IMR-90 (cell line): ENCODE data around the gene SCLY. TPM values are rescaled to one million over a fixed set of nuclear protein-coding genes. Genes with fewer than 3 reads are reported as not detected.

Experiments
- ATAC-seq: fragments of 200-7000 bp; cut with Tn5 transposase; 2 replicates; pipeline ENCODE4 v1.9.1; 2020; ENCODE audit warnings: low read depth, mild to moderate bottlenecking, moderate library complexity
- BruUV-seq: library from RNA; stranded (reverse); fragments of 400-500 nt; replicated peaks from 2 replicates; lab custom pipeline; 2021; lab: Mats Ljungman, UMichigan
- CTCF ChIA-PET: fragments of 300-600 bp; formaldehyde crosslinking; extraction: SDS; loops from one replicate; lab custom pipeline; 2021; ENCODE audit warnings: antibody characterized with exemption; lab: Yijun Ruan, JAX
- POLR2A ChIA-PET: fragments of 300-600 bp; sonication (Branson Sonifier 250); formaldehyde crosslinking; loops from one replicate; lab custom pipeline; 2022; ENCODE audit warnings: antibody characterized with exemption; ENCODE audit not compliant: unreplicated experiment; lab: Charles Lee
- DNase-seq: peaks from one replicate; pipeline ENCODE4 v3.0.0; 2013
- H2AFZ ChIP-seq: replicated peaks from 2 replicates; pipeline ENCODE3; 2013; ENCODE audit warnings: low read length, mild to moderate bottlenecking; ENCODE audit not compliant: poor library complexity
- H2AK5ac ChIP-seq: 2 replicates; pipeline ENCODE4 v1.6.1; 2013; ENCODE audit warnings: low read depth, low read length, inconsistent platforms
- H2AK9ac ChIP-seq: replicated peaks from 2 replicates; pipeline ENCODE3; 2013; ENCODE audit warnings: mild to moderate bottlenecking, low read depth, low read length, moderate library complexity; ENCODE audit not compliant: poor library complexity
- H2BK120ac ChIP-seq: 2 replicates; pipeline ENCODE4 v1.6.1; 2013; ENCODE audit warnings: low read depth, low read length, inconsistent platforms
- H2BK15ac ChIP-seq: 3 replicates; pipeline ENCODE4 v1.6.1; 2013; ENCODE audit warnings: low read depth, low read length, inconsistent platforms
- H2BK20ac ChIP-seq: 2 replicates; pipeline ENCODE4 v1.6.1; 2013; ENCODE audit warnings: low read depth, mild to moderate bottlenecking, inconsistent platforms, low read length, moderate library complexity
- H2BK5ac ChIP-seq: 2 replicates; pipeline ENCODE4 v1.6.1; 2013; ENCODE audit warnings: mild to moderate bottlenecking, low read depth, low read length, inconsistent platforms; ENCODE audit not compliant: poor library complexity, severe bottlenecking
- H3K14ac ChIP-seq: replicated peaks from 2 replicates; pipeline ENCODE4 v1.6.1; 2013; ENCODE audit warnings: low read depth, low read length, inconsistent platforms
- H3K18ac ChIP-seq: 2 replicates; pipeline ENCODE4 v1.6.1; 2013; ENCODE audit warnings: low read depth, low read length, control low read depth
- H3K23ac ChIP-seq: 2 replicates; pipeline ENCODE4 v1.6.1; 2013; ENCODE audit warnings: low read depth, low read length, inconsistent platforms
- H3K27ac ChIP-seq: 2 replicates; pipeline ENCODE4 v1.5.1; 2013; ENCODE audit warnings: mild to moderate bottlenecking, control low read depth, low read length; ENCODE audit not compliant: insufficient read depth
- H3K27me3 ChIP-seq: 2 replicates; pipeline ENCODE4 v1.6.1; 2013; ENCODE audit warnings: low read length; ENCODE audit not compliant: control insufficient read depth, insufficient read depth
- H3K36me3 ChIP-seq: 2 replicates; pipeline ENCODE4 v1.6.1; 2013; ENCODE audit warnings: low read length, mixed read lengths; ENCODE audit not compliant: control insufficient read depth, insufficient read depth
- H3K4ac ChIP-seq: 2 replicates; pipeline ENCODE4 v1.6.1; 2013; ENCODE audit warnings: low read depth, low read length, inconsistent platforms
- H3K4me1 ChIP-seq: 2 replicates; pipeline ENCODE4 v1.6.1; 2013; ENCODE audit warnings: low read length, mixed read lengths; ENCODE audit not compliant: control insufficient read depth, insufficient read depth
- H3K4me2 ChIP-seq: 2 replicates; pipeline ENCODE4 v1.6.1; 2013; ENCODE audit warnings: low read depth, mild to moderate bottlenecking, control low read depth, low read length, moderate library complexity
- H3K4me3 ChIP-seq: 2 replicates; pipeline ENCODE4 v1.5.1; 2013; ENCODE audit warnings: low read depth, mild to moderate bottlenecking, control low read depth, low read length, moderate library complexity; ENCODE audit not compliant: insufficient read depth
- H3K56ac ChIP-seq: 2 replicates; pipeline ENCODE4 v1.6.1; 2013; ENCODE audit warnings: low read length, inconsistent platforms; ENCODE audit not compliant: insufficient read depth; ENCODE audit errors: extremely low read depth
- H3K79me1 ChIP-seq, 2 experiments: 2 replicates each; pipeline ENCODE4 v1.6.1; 2013; ENCODE audit warnings: low read length in 2 of 2, inconsistent platforms in 1 of 2, low read depth in 1 of 2
- H3K9ac ChIP-seq: 2 replicates; pipeline ENCODE4 v1.6.1; 2013; ENCODE audit warnings: low read depth, low read length, control low read depth
- H3K9me1 ChIP-seq: 2 replicates; pipeline ENCODE4 v1.6.1; 2013; ENCODE audit warnings: low read length, inconsistent platforms; ENCODE audit not compliant: insufficient read depth
- H3K9me3 ChIP-seq: 2 replicates; pipeline ENCODE4 v1.6.1; 2013; ENCODE audit warnings: low read length; ENCODE audit not compliant: control insufficient read depth, insufficient read depth
- H4K20me1 ChIP-seq: 2 replicates; pipeline ENCODE4 v1.6.1; 2013; ENCODE audit warnings: low read length, inconsistent platforms; ENCODE audit not compliant: insufficient read depth
- H4K5ac ChIP-seq: 2 replicates; pipeline ENCODE4 v1.6.1; 2013; ENCODE audit warnings: mild to moderate bottlenecking, low read depth, low read length, control low read depth
- H4K8ac ChIP-seq, 2 experiments: 2 replicates each; pipeline ENCODE4 v1.6.1; 2013; ENCODE audit warnings: low read depth in 2 of 2, low read length in 2 of 2, control low read depth in 1 of 2, inconsistent platforms in 1 of 2
- H4K91ac ChIP-seq: 2 replicates; pipeline ENCODE4 v1.6.1; 2013; ENCODE audit warnings: low read depth, low read length, inconsistent platforms; ENCODE audit not compliant: insufficient read depth
- BHLHE40 ChIP-seq: fragments of 150-350 bp; IDR thresholded peaks from 2 replicates; pipeline ENCODE4 v1.6.1; 2016; ENCODE audit warnings: mild to moderate bottlenecking, low read depth, low read length
- CEBPB ChIP-seq: IDR thresholded peaks from 2 replicates; pipeline ENCODE4 v1.6.1; 2012; ENCODE audit warnings: low read depth, low read length, improper control_type of control experiment
- MAFK ChIP-seq: IDR thresholded peaks from 2 replicates; pipeline ENCODE4 v1.6.1; 2012; ENCODE audit warnings: low read depth, low read length, improper control_type of control experiment
- MXI1 ChIP-seq: IDR thresholded peaks from 2 replicates; pipeline ENCODE4 v1.6.1; 2012; ENCODE audit warnings: low read depth, mild to moderate bottlenecking, low read length, moderate library complexity, borderline replicate concordance
- NFE2L2 ChIP-seq: fragments of 150-350 bp; IDR thresholded peaks from 2 replicates; pipeline ENCODE4 v1.6.1; 2016; ENCODE audit warnings: low read depth, mild to moderate bottlenecking, low read length
- POLR2A ChIP-seq: IDR thresholded peaks from 2 replicates; pipeline ENCODE4 v1.6.1; 2012; ENCODE audit warnings: mild to moderate bottlenecking, low read depth, low read length
- RCOR1 ChIP-seq: IDR thresholded peaks from 2 replicates; pipeline ENCODE4 v1.6.1; 2012; ENCODE audit warnings: mild to moderate bottlenecking, low read length, improper control_type of control experiment; ENCODE audit not compliant: insufficient replicate concordance
- WGBS, 2 experiments: methylation state at CpG; one replicate each; pipeline versions ENCODE4 v1.1.5 to v1.1.7; 2013; ENCODE audit warnings: missing lambda C conversion rate in 2 of 2; ENCODE audit not compliant: insufficient read length in 1 of 2; ENCODE audit errors: extremely low coverage in 2 of 2; 5-methylcytosine and 5-hydroxymethylcytosine counted together
- dilution Hi-C: fragments of 300-500 bp; cut with HindIII; formaldehyde crosslinking; loops from one replicate; pipeline ENCODE4 v1.14.3; 2018; ENCODE audit warnings: low sequenced_read_pairs; ENCODE audit not compliant: unreplicated experiment
- in situ Hi-C: fragments of 300-500 bp; cut with MboI; formaldehyde crosslinking; loops from 3 replicates; pipeline ENCODE4 v1.14.3; 2019; ENCODE audit warnings: low sequenced_read_pairs, inconsistent platforms, mixed read lengths
- intact Hi-C: fragments of 100-400 bp; cut with micrococcal nuclease; formaldehyde crosslinking; loops from 2 replicates; pipeline ENCODE4 v1.10.0; 2022
- polyA plus RNA-seq, 3 experiments: library from polyadenylated mRNA; depleted of rRNA; stranded (reverse); fragments of >200 nt; gene quantifications; 2 replicates each; pipeline ENCODE4 v1.2.3, GENCODE V29; 2012; ENCODE audit warnings: low replicate concordance in 1 of 3
- total RNA-seq: library from RNA; depleted of rRNA; stranded (reverse); fragments of >200 nt; gene quantifications from 2 replicates; pipeline ENCODE4 v1.2.3, GENCODE V29; 2012
- TF ChIP-seq, protein P1 (sequence below): fragments of 150-350 bp; IDR thresholded peaks from 2 replicates; pipeline ENCODE4 v1.6.1; 2017; ENCODE audit warnings: mild to moderate bottlenecking, antibody characterized with exemption, low read length, low read depth

Gene SCLY
- total and polyA plus RNA-seq, 2 of the 4 experiments (the other 2 are of a cell fraction): 8.6 to 10.5 TPM

DNA sequence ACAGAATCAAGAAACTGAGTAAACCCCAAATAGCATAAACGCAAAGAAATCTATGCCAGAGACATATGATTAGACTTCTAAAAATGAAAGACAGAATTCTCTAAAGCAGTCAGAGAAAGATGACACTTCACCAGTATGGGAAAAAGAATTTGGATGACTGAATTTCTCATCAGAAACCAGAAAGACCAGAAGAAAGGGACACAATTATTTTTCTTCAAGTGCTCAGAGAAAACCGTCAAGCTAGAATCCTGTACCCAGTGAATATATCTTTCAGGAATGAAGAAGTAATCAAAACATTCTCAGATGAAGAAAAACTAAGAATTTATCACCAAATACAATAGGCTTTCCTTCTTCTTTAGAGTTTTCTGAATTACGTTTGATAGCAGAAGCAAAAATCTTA, 25.1 kb downstream of the SCLY start:
- DNase-seq (peak; percentile 16), ATAC-seq (peak; percentile 57)
- Histone ChIP-seq H3K18ac (no peak overlapping the region), H2AK9ac (no peak overlapping the region), H3K79me1 (no peaks in the 10 kb centered on the region), H3K23ac (no peak overlapping the region), H3K9me3 (no peaks in the 10 kb centered on the region), H2BK5ac (no peak overlapping the region), H3K56ac (no peak overlapping the region), H3K4me1 (no peaks in the 10 kb centered on the region), H4K20me1 (no peaks in the 10 kb centered on the region; the same call in 1 of the 2 replicates), H3K9me1 (peaks cover 3% of the 10 kb centered on the region), H2BK120ac (no peak overlapping the region), H4K8ac (no peak overlapping the region), H2BK20ac (no peak overlapping the region), H3K27me3 (no peaks in the 10 kb centered on the region), H2BK15ac (no peak overlapping the region), H2AK5ac (no peak overlapping the region), H4K5ac (no peak overlapping the region), H3K4me2 (no peak overlapping the region), H2AFZ (no peak overlapping the region), H3K9ac (no peak overlapping the region), H3K4me3 (no peak overlapping the region), H3K27ac (no peak overlapping the region), H3K14ac (no peak overlapping the region), H4K91ac (no peak overlapping the region), H3K4ac (no peak overlapping the region), H3K36me3 (peaks cover 27% of the 10 kb centered on the region)
- CTCF ChIA-PET: interaction anchor here (0.6 kb wide), 1 partner anchor 230 kb away, joined by 4 read pairs; no protein-coding TSS in a partner anchor
- in situ Hi-C loops (no loop called here), intact Hi-C loops (no loop called here), dilution Hi-C loops (no loop called here)
- WGBS, 2 experiments: no CpG with 5 or more reads among the region's 3 CpGs
- TF ChIP-seq MAFK: no peak
- no peak for TF ChIP-seq NFE2L2
- TF ChIP-seq POLR2A: no peak
- no peak for TF ChIP-seq BHLHE40
- TF ChIP-seq, protein P1, sequence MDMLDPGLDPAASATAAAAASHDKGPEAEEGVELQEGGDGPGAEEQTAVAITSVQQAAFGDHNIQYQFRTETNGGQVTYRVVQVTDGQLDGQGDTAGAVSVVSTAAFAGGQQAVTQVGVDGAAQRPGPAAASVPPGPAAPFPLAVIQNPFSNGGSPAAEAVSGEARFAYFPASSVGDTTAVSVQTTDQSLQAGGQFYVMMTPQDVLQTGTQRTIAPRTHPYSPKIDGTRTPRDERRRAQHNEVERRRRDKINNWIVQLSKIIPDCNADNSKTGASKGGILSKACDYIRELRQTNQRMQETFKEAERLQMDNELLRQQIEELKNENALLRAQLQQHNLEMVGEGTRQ: no peak
- no peak for TF ChIP-seq CEBPB
- TF ChIP-seq MXI1: no peak
- TF ChIP-seq RCOR1: no peak
- POLR2A ChIA-PET: no interaction called here
- BruUV-seq: no TSS peak
